Panc1 (cell line): ENCODE results near the gene THRAP3. TPM values are rescaled to one million over a fixed set of nuclear protein-coding genes. Genes with fewer than 3 reads are reported as not detected.

Experiments
- ATAC-seq: fragments of 200-7000 bp; cut with Tn5 transposase; 2 replicates; pipeline ENCODE4 v1.9.1; 2020; ENCODE audit warnings: mild to moderate bottlenecking, moderate library complexity
- BruUV-seq: library from RNA; stranded (reverse); fragments of 400-500 nt; replicated peaks from 2 replicates; lab custom pipeline; 2021; lab: Mats Ljungman, UMichigan
- CTCF ChIA-PET: fragments of 300-600 bp; sonication (Branson Sonifier 250); formaldehyde crosslinking; loops from one replicate; lab custom pipeline; 2022; ENCODE audit warnings: antibody characterized with exemption; lab: Charles Lee
- POLR2A ChIA-PET: fragments of 300-600 bp; sonication (Branson Sonifier 250); formaldehyde crosslinking; loops from one replicate; lab custom pipeline; 2022; ENCODE audit warnings: antibody characterized with exemption; lab: Charles Lee
- DNase-seq: peaks from one replicate; pipeline ENCODE4 v3.0.0-alpha.2; 2010; ENCODE audit warnings: low read depth, low spot score
- H3K27ac ChIP-seq: 2 replicates; pipeline ENCODE4 v1.5.1; 2011; ENCODE audit warnings: mild to moderate bottlenecking, low read length, inconsistent platforms
- H3K27me3 ChIP-seq: fragments of 200-500 bp; sonication (Bioruptor generic); 2 replicates; pipeline ENCODE4 v1.6.0; 2014; ENCODE audit warnings: low read length, inconsistent platforms; ENCODE audit not compliant: control insufficient read depth, insufficient read depth
- H3K36me3 ChIP-seq: fragments of 200-500 bp; sonication (Bioruptor generic); 2 replicates; pipeline ENCODE4 v1.5.1; 2014; ENCODE audit warnings: inconsistent platforms, mild to moderate bottlenecking, low read length, moderate library complexity; ENCODE audit not compliant: control insufficient read depth, insufficient read depth
- H3K4me1 ChIP-seq: 2 replicates; pipeline ENCODE4 v1.5.1; 2011; ENCODE audit warnings: inconsistent platforms, mild to moderate bottlenecking, low read length, moderate library complexity; ENCODE audit not compliant: control insufficient read depth, insufficient read depth
- H3K4me3 ChIP-seq, 2 experiments: 2 replicates each; pipeline ENCODE4 v1.5.1; 2011 to 2012; ENCODE audit warnings: low read depth in 2 of 2, low read length in 2 of 2, mild to moderate bottlenecking in 2 of 2, inconsistent platforms in 1 of 2, moderate library complexity in 1 of 2
- H3K9me3 ChIP-seq: fragments of 200-500 bp; sonication (Bioruptor generic); 2 replicates; pipeline ENCODE4 v1.5.1; 2014; ENCODE audit warnings: low read depth, mild to moderate bottlenecking, inconsistent platforms, low read length, moderate library complexity; ENCODE audit not compliant: control insufficient read depth, insufficient read depth
- POLR2AphosphoS5 ChIP-seq: IDR thresholded peaks from 2 replicates; pipeline ENCODE4 v1.6.1; 2012; ENCODE audit warnings: mild to moderate bottlenecking, low read depth, low read length, moderate library complexity
- SIN3A ChIP-seq: IDR thresholded peaks from 2 replicates; pipeline ENCODE4 v1.6.1; 2012; ENCODE audit warnings: low read depth, mild to moderate bottlenecking, low read length, moderate library complexity, borderline replicate concordance; ENCODE audit not compliant: insufficient read depth
- TCF7L2 ChIP-seq: IDR thresholded peaks from 2 replicates; pipeline ENCODE4 v1.6.1; 2011; ENCODE audit warnings: mild to moderate bottlenecking, low read depth, low read length, inconsistent platforms
- in situ Hi-C: cut with HindIII; loops from 2 replicates; pipeline ENCODE4 v1.10.0; 2016; ENCODE audit warnings: low sequenced_read_pairs, low pct_unique_long_range_greater_than_20kb
- intact Hi-C: fragments of 100-400 bp; cut with micrococcal nuclease; formaldehyde crosslinking; loops from one replicate; pipeline ENCODE4 v1.10.0; 2022; ENCODE audit not compliant: unreplicated experiment
- total RNA-seq: library from RNA; stranded (reverse); gene quantifications from one replicate; pipeline ENCODE4 v1.2.1, GENCODE V29; 2021; ENCODE audit not compliant: unreplicated experiment
- TF ChIP-seq, protein P1 (sequence below), 2 experiments: IDR thresholded peaks; 2 replicates each; pipeline ENCODE4 v1.6.1; 2011 to 2012; ENCODE audit warnings: low read depth in 2 of 2, control low read depth in 1 of 2, low read length in 1 of 2, mild to moderate bottlenecking in 1 of 2, moderate library complexity in 1 of 2; ENCODE audit not compliant: insufficient read depth in 1 of 2
- TF ChIP-seq, protein P2 (sequence below): fragments of 450-650 bp; IDR thresholded peaks from 2 replicates; pipeline ENCODE4 v1.5.1; 2017; ENCODE audit warnings: mild to moderate bottlenecking

THRAP3 gene
- total RNA-seq, 1 experiment from 2014 or later: 114 TPM

GRCh38 chr1:36303650-36304360 is 79.6 kb downstream of the THRAP3 start:
- no peak for ATAC-seq
- in situ Hi-C loops (no loop called here), intact Hi-C loops (no loop called here)
- ChIA-PET CTCF (no interaction called here), POLR2A (interaction anchor here (0.6 kb wide), 1 partner anchor 420 kb away, joined by 10 read pairs; no protein-coding TSS in a partner anchor)
- Histone ChIP-seq H3K36me3 (peaks cover 23% of the 10 kb centered on the region), H3K9me3 (no peaks in the 10 kb centered on the region), H3K27ac (no peak overlapping the region), H3K4me1 (peaks cover 21% of the 10 kb centered on the region), H3K4me3 (no peak overlapping the region), H3K27me3 (no peaks in the 10 kb centered on the region)
- DNase-seq: no peak
- TF ChIP-seq POLR2AphosphoS5 (no peak), SIN3A (no peak)
- TF ChIP-seq, protein P1, sequence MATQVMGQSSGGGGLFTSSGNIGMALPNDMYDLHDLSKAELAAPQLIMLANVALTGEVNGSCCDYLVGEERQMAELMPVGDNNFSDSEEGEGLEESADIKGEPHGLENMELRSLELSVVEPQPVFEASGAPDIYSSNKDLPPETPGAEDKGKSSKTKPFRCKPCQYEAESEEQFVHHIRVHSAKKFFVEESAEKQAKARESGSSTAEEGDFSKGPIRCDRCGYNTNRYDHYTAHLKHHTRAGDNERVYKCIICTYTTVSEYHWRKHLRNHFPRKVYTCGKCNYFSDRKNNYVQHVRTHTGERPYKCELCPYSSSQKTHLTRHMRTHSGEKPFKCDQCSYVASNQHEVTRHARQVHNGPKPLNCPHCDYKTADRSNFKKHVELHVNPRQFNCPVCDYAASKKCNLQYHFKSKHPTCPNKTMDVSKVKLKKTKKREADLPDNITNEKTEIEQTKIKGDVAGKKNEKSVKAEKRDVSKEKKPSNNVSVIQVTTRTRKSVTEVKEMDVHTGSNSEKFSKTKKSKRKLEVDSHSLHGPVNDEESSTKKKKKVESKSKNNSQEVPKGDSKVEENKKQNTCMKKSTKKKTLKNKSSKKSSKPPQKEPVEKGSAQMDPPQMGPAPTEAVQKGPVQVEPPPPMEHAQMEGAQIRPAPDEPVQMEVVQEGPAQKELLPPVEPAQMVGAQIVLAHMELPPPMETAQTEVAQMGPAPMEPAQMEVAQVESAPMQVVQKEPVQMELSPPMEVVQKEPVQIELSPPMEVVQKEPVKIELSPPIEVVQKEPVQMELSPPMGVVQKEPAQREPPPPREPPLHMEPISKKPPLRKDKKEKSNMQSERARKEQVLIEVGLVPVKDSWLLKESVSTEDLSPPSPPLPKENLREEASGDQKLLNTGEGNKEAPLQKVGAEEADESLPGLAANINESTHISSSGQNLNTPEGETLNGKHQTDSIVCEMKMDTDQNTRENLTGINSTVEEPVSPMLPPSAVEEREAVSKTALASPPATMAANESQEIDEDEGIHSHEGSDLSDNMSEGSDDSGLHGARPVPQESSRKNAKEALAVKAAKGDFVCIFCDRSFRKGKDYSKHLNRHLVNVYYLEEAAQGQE (IDR thresholded peaks at IDR 0.05; ENCODE audit: insufficient read depth in 1 of 2, low read depth in 2 of 2, low read length in 1 of 2): no peak
- TF ChIP-seq, protein P2, sequence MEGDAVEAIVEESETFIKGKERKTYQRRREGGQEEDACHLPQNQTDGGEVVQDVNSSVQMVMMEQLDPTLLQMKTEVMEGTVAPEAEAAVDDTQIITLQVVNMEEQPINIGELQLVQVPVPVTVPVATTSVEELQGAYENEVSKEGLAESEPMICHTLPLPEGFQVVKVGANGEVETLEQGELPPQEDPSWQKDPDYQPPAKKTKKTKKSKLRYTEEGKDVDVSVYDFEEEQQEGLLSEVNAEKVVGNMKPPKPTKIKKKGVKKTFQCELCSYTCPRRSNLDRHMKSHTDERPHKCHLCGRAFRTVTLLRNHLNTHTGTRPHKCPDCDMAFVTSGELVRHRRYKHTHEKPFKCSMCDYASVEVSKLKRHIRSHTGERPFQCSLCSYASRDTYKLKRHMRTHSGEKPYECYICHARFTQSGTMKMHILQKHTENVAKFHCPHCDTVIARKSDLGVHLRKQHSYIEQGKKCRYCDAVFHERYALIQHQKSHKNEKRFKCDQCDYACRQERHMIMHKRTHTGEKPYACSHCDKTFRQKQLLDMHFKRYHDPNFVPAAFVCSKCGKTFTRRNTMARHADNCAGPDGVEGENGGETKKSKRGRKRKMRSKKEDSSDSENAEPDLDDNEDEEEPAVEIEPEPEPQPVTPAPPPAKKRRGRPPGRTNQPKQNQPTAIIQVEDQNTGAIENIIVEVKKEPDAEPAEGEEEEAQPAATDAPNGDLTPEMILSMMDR: no peak
- no TSS peak for BruUV-seq

DNA sequence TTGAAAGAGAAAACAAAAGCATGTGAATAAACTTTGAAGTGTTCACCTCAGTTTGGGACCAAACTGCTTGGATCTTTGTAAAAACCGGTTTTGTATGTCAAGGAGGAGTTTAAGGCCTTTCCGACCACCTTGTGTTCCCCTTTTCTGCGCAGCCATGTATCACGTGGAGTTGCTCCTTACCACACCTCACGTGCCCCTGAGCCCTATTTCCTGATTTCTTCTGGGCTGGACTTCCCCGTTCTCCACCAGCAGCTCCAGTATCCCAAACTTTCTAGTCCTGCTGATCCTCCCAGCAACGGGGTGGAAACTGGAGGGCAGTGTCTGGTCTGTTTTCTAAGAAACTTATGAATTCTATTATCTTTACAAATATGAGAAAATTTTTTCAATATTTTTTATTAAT is 80.3 kb downstream of the THRAP3 start:
- intact Hi-C loops: no loop called here
- peaks cover 23% of the 10 kb centered on the region for H3K36me3 ChIP-seq
- BruUV-seq: TSS peak; percentile 83
- no peak overlapping the region for H3K27ac ChIP-seq
- ATAC-seq (no peak), DNase-seq (no peak)
- ChIA-PET CTCF (no interaction called here), POLR2A (no interaction called here)
- no peaks in the 10 kb centered on the region for H3K9me3 ChIP-seq
- peaks cover 21% of the 10 kb centered on the region for H3K4me1 ChIP-seq
- TF ChIP-seq SIN3A: no peak
- TF ChIP-seq, protein P1 (IDR thresholded peaks at IDR 0.05; ENCODE audit: insufficient read depth in 1 of 2, low read depth in 2 of 2, low read length in 1 of 2): no peak
- no peak for TF ChIP-seq TCF7L2
- TF ChIP-seq POLR2AphosphoS5: no peak
- TF ChIP-seq, protein P2: no peak
- in situ Hi-C loops: no loop called here
- H3K4me3 ChIP-seq: no peak overlapping the region
- H3K27me3 ChIP-seq: no peaks in the 10 kb centered on the region
